ENCODE measurements around the gene OSMR. TPM values are rescaled to one million over a fixed set of nuclear protein-coding genes. Genes with fewer than 3 reads are reported as not detected.
"Not testable (repeated sequence)": the region's sequence is repeated elsewhere in the genome, so short reads cannot be mapped to it uniquely, and the experiment has no call there.

Gene OSMR
- total RNA-seq, 1 experiment from 2014 or later = 39.6 TPM

DNA sequence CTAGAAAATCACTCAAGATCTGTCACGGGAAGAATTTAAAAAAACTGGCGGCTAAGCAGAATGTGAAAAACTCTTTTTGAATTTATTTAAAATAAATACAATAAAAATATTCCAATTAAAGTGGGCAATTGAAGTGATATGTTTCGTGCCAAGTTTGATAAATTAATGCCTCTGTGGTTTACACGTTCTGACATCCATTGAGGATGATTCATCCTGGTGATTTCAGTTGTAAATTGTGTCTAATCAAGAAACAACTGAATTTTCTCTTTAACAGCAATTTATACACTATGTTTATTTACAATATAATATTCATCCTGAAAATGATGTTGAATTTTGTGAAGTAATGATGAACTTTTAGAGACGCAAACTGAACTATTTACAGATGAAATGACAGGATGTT, 21.0 kb upstream of the OSMR start:
- no peak for DNase-seq (ENCODE audit: low read depth, low spot score)
- in situ Hi-C loops (cut with HindIII; ENCODE audit: low pct_unique_long_range_greater_than_20kb, low sequenced_read_pairs) = no loop called here

DNA sequence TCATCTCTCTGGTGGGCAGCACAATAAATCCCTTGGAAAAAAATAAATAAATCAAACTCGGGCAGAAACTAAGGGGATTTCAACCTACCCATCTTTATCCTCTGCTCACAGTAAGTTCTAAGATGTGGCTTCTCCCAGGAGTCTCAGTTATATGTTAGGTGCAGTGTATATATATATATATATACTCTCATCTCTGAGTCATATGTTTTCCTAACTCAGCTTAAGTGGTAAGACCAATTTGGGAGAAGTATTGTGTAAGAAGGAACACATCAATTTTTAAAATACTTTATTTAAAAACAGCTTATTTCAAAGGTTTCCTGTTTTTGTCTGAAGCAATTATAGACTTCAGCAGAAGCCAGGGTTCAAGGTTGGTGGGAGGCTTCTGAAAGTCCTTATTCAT, 20.3 kb upstream of the OSMR start:
- DNase-seq (ENCODE audit: low read depth, low spot score) = no peak
- in situ Hi-C loops (cut with HindIII; ENCODE audit: low pct_unique_long_range_greater_than_20kb, low sequenced_read_pairs) = no loop called here

DNA sequence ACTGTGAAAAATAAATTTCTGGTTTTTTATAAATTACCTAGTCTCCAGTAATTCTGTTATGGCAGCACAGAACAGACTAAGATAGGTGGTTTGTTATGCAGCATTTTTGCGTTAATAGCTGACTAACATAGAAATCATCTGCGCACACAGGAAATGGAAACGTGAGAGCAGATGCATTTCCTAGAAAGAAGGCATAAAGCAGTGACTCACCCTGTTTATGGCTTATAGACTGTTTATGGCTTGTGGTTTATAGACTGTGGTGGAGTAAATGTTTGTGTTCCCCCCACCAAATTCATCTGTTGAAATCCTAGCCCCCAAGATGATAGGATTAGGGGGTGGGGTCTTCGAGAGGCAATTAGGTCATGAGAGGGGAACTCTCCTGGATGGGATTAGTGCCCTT, 18.3 kb upstream of the OSMR start:
- no peak for DNase-seq (ENCODE audit: low read depth, low spot score)

DNA sequence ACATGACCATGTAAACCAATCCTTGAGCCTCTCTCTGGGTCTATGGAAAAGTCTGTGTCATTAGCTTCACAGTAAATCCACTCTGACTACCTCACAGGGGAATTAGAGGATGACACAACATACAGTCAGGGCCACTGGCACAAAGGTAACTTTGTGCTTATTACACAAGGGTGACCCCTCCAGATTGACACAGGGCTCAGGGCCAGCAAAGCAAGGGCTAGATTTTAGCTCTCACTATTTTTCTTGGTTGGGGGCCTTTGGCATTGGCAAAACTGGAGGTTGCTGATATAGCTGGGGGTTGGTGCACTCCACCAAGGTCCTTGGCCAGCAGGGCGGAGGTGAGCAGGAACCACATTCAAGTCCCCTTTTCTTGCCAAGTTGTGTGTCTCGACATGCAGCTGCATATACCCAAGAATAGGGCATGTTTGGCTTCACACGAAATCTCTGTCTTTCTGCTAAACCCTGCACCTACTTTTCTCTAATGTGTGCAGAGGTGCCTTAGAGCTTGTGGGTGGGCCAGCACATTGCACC, 15.2 kb upstream of the OSMR start:
- in situ Hi-C loops (cut with HindIII; ENCODE audit: low pct_unique_long_range_greater_than_20kb, low sequenced_read_pairs) = no loop called here
- DNase-seq (ENCODE audit: low read depth, low spot score) = no peak

More for the DNA sequence above, 18.3 kb upstream of the OSMR start:
- in situ Hi-C loops (cut with HindIII; ENCODE audit: low pct_unique_long_range_greater_than_20kb, low sequenced_read_pairs) = no loop called here

DNA sequence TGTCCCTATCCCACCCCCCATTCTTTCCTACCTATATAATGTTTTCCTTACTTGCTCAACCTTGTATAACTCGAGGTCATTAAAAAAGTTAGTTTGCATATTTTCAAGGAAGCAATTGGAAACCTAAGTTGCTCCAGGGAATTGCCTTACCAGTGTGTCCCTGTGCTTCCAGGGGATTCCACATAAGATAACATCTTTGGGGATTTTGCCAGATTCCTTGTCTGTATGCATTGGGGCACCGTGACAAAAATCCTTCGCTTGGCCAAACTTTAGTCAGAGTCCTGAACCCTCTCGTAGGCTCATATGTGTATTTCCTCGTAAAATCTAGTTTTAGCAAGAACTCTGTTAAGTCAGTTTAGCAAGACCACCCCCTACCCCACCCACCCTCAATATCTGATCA, 14.7 kb upstream of the OSMR start:
- in situ Hi-C loops (cut with HindIII; ENCODE audit: low pct_unique_long_range_greater_than_20kb, low sequenced_read_pairs) = no loop called here
- DNase-seq (ENCODE audit: low read depth, low spot score) = no peak

DNA sequence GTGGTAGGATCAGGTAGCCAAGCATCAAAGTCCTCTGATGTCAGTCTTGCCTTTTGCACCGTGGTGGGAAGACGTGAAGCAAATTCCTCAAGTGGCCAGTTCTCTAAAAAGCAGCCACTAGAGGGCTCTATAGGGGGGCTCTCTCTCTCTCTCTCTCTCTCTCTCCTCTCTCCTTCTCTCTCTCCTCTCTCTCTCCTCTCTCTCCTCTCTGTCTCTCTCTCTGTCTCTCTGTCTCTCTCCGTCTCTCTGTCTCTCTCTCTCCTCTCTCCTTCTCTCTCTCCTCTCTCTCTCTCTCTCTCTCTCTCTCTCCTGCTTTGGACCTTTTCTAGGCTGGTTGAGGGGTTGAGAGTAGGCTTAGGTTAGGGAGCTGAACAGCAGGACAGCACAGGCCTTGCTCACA, 13.9 kb upstream of the OSMR start:
- peak; percentile 72 for DNase-seq (ENCODE audit: low read depth, low spot score)
- in situ Hi-C loops (cut with HindIII; ENCODE audit: low pct_unique_long_range_greater_than_20kb, low sequenced_read_pairs) = no loop called here

DNA sequence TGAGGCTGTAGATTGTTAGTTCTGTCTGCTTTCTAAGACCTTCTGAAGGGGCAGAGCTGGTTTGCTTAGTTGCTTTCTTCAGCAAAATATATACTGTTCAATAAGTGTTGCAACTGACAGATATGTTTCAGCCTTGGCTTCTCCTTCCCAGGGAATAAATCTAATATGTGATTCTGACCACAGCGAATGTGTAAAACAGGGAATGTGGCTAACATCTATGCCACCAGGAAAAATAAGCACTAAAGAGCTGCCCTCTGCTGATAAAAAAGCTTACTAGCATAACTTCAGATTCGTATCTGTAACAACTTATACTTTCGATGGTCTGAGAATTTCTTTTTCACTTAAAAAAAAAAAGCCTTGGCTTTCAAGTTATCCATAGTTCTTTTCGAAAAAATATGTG, 13.0 kb upstream of the OSMR start:
- no peak for DNase-seq (ENCODE audit: low read depth, low spot score)
- in situ Hi-C loops (cut with HindIII; ENCODE audit: low pct_unique_long_range_greater_than_20kb, low sequenced_read_pairs) = no loop called here

DNA sequence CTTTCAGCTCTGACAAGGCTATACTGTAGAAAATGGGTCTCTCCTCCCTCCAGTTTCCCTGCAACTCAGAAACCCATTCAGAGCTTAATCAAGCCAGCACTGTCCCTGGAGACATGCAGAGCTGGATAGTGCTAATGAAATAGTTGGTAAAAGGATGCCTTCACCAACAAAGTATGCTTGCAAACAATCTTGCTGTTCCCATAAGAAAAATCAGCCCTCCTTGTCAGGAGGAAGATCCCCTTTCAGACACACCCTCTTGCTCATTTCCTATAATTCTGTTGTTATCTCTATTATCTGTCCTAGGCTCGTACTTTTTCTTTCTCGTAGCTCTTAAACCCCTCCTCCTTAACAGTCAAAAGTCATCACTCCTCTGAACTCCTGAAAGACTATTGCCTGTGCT, 9.9 kb upstream of the OSMR start:
- no peak for DNase-seq (ENCODE audit: low read depth, low spot score)
- in situ Hi-C loops (cut with HindIII; ENCODE audit: low pct_unique_long_range_greater_than_20kb, low sequenced_read_pairs) = no loop called here

DNA sequence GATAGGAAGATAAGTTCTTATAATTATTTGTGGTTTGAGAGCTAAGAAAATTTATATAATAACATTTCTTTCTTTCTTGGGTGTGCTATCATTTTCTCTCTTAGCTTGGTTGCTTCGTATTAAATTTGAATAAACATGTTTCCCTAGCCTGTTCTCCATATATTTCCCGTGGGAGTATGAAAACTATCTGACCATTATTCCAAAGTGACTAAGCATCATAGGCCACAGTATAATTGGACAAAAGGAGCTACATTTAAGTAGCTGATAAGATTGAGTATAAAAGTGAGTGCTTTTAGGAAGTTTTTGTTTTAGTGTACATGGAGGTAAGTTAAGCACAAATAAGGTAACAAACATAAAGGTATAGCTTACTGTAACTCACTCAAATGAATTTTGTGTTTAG, 8.4 kb upstream of the OSMR start:
- in situ Hi-C loops (cut with HindIII; ENCODE audit: low pct_unique_long_range_greater_than_20kb, low sequenced_read_pairs) = no loop called here
- no peak for DNase-seq (ENCODE audit: low read depth, low spot score)

DNA sequence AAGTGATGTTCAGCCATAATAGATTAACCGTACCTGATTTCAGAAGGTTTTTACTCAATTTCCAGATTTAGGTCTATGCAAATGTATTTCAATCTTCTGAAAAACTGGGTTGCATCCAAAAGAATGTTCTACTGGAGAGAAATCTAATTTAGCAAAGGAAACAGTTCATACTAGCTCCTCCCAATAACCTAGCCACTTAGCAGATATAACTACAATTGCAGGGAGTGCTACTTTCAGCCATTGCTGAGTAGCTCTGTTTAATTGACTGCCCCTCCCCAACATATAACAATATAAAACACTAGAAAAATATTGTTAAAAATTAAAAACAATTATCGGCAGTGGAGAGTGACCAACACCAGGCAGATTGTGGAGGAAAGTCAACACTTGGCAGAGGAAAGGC, 7.9 kb upstream of the OSMR start:
- in situ Hi-C loops (cut with HindIII; ENCODE audit: low pct_unique_long_range_greater_than_20kb, low sequenced_read_pairs) = no loop called here
- no peak for DNase-seq (ENCODE audit: low read depth, low spot score)

DNA sequence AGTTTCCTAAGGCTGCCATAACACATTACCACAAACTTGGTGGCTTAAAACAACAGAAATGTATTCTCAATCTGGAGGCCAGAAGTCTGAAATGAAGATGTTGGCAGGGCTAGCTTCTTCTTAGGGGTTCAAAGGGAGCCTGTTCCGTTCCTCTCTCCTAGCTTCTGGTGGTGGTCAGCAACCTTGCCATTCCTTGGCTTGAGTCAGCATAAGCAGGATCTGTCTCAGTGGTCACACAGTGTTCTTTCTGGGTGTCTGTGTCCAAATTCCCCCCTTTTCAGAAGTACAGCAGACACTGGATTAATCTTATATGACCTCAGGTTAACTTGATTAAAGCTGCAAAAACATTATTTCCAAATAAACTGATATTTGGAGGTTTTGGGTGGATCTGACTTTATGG, 2.1 kb upstream of the OSMR start:
- DNase-seq (ENCODE audit: low read depth, low spot score) = no peak
- in situ Hi-C loops (cut with HindIII; ENCODE audit: low pct_unique_long_range_greater_than_20kb, low sequenced_read_pairs) = no loop called here

DNA sequence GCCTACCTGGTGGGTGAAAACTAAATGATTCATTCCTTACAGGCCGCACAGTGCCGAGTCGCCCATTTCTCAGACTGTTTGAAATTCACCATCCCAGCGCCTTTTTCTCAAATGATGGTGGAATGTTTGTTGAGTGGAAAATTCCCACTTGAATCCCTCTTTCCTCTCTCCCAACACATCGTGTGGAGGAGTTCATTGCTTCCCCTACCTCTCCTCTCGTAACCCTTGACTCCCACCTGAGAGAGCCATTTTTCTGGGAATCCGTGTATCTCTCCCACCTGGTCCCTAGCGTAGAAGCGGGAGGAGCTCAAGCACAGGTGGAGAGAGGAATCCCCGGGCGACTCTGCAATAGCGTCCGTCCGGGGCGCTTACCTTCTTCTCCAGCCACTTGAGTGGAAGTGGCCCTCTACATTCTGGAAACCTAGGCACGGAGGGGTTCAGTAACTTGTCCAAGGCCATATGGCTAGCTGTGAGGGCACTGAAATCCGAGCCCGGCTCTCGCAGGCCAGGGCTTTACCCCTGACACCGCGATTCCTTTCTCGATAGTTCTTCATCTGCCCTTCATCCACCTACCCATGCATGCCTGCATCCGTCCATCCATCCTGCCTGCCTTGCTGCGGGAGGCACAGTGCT, 683 bp downstream of the OSMR start:
- in situ Hi-C loops (cut with HindIII; ENCODE audit: low pct_unique_long_range_greater_than_20kb, low sequenced_read_pairs) = no loop called here
- DNase-seq (ENCODE audit: low read depth, low spot score) = no peak

DNA sequence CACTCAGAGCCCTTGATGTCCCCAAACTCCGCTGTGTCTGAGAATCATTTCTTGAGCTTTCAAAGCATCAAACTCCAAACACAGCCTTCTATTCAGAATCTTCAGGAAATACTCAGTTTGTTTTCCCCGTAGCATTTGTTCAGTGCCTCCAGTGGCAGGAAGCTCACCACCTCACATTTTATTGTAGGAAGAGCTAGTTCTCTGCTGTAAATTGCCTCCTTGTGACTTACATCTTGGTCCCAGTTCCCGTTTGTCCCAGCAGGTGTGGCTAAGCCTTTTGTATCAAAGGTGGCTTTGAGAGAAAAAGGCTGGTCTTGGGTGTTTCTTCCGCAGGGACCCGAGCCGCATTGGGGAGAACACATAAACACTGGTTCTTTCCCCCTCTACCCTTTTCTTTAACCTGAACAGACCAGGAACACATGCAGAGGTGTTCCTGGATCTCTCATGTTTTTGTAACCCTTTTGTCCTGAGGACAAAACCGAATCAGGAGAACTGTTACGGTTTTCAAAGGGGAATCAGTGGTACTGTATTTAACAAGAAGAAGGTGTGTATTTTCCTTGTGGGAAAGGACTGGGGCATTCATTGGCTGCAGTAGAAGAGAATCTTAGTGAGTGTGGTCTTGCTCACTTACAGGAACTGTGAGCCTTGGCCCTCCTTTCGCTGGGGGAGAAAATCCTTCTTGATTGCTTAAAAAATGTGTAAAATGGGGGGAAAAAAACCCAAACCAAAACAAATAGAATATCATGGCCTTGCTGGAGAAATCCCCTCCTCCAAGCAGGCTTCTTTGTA, 1.9 kb downstream of the OSMR start:
- in situ Hi-C loops (cut with HindIII; ENCODE audit: low pct_unique_long_range_greater_than_20kb, low sequenced_read_pairs) = no loop called here
- no peak for DNase-seq (ENCODE audit: low read depth, low spot score)

DNA sequence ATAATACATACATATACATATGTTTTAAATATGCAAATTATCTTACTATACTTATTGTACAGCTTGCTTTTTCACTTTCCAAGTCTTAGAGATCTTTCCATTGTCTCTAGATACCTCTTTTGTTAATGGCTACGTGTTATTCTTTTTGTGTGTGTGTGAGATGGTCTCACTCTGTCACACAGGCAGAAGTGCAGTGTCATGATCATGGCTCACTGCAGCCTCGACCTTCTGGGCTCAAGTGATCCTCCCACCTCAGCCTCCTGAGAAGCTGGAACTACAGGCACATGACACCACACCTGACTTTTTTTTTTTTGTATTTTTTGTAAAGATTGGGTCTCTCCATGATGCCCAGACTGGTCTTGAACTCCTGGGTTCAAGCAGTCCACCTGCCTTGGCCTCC, 2.8 kb downstream of the OSMR start:
- in situ Hi-C loops (cut with HindIII; ENCODE audit: low pct_unique_long_range_greater_than_20kb, low sequenced_read_pairs) = no loop called here
- DNase-seq (ENCODE audit: low read depth, low spot score) = no peak

DNA sequence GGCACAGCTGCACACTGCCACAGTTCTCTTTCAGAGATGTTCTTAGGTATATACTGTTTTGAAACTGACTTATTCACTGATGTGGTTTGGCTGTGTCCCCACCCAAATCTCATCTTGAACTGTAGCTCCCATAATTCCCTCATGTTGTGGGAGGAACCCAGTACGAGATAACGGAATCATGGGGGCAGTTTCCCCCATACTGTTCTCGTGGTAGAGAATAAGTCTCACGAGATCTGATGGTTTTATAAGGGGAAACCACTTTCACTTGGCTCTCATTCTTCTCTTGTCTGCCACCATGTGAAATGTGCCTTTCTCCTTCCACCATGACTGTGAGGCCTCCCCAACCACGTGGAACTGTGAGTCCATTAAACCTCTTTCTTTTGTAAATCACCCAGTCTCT, 5.8 kb downstream of the OSMR start:
- in situ Hi-C loops (cut with HindIII; ENCODE audit: low pct_unique_long_range_greater_than_20kb, low sequenced_read_pairs); DNase-seq (ENCODE audit: low read depth, low spot score): not testable (repeated sequence)

DNA sequence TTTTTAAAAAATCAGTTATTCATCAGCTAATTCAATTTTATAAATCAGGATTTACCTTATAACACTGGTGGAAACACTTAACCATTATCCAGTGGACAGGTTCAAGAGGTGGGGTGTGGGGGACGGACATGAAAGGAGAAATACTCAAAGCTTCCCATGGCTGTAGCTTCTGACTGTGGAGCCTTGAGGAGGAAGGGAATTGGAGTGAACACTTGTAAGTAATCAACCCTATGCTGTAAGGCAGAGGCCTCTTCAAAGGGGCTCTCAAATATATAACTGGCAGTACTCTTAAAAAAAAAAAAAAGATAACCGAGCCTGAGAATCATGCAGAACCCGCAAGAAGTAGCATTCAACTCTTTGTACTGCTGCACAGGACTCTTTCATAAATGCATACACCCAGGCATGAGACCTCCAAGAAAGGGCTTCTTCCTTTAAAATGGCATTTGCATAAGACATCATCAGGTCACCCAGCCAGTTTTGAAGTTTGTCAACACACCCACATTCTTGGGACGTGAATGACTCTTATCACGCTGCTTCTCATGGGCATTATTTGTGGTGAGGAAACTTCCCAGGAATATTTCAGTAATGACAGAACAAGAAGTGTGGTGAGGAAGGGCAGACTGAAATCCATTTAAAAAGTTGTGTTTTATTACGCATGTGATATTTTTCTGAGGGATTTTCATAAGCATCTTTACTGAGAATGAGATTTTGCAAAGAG, 8.1 kb downstream of the OSMR start:
- in situ Hi-C loops (cut with HindIII; ENCODE audit: low pct_unique_long_range_greater_than_20kb, low sequenced_read_pairs) = no loop called here
- no peak for DNase-seq (ENCODE audit: low read depth, low spot score)

DNA sequence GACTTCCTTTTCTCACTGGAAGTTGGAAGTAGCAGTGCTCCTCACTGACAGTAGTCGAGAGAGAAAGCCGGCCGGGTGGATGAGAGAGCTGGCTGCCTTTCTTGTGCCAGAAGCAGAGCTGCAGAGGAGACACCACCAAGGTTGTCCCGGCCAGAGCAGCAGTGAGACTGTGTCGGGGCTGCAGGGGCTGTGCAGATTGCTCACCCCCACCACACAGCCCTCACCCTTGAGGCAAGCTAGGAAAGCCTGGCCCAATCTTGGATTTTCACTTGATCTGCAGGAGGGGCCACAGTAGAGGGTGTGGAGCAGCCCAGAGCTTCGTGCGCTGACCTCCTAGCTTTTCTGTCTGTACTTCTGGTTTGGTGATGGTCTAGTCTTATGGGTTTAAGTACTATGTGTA, 9.1 kb downstream of the OSMR start:
- in situ Hi-C loops (cut with HindIII; ENCODE audit: low pct_unique_long_range_greater_than_20kb, low sequenced_read_pairs) = no loop called here
- DNase-seq (ENCODE audit: low read depth, low spot score) = no peak

DNA sequence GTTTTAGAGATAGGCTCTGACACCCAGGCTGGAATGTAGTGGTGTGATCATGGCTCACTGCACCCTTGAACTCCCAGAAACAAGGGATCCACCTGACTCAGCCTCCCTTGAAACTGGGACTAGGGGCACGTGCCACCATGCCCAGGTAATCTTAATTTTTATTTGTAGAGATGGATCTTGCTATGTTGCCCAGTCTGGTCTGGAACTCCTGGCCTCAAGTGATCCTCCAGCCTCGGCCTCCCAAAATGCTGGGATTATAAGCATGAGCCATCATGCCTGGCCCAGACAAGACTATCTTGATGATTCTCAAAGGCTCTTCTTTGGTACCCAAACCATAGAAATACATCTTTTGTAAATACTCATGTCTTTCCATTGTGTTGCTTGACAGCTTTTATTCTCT, 10.8 kb downstream of the OSMR start:
- DNase-seq (ENCODE audit: low read depth, low spot score) = no peak
- in situ Hi-C loops (cut with HindIII; ENCODE audit: low pct_unique_long_range_greater_than_20kb, low sequenced_read_pairs) = no loop called here

DNA sequence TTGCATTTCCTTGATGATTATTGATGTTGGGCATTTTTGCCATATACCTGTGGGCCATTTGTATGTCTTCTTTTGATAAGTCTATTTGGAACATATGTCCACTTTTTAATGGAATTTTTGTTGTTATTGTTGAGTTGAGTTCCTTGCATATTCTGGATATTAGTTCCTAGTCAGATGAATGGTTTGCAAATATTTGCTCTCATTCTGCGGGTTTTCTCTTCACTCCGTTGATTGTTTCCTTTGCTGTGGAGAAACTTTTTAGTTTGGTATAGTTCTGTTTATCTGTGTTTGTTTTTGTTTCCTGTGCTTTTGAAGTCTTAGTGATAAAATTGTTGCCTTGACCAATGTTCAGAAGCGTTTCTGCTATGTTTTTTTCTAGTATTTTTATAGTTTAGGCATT, 13.0 kb downstream of the OSMR start:
- DNase-seq (ENCODE audit: low read depth, low spot score) = no peak
- in situ Hi-C loops (cut with HindIII; ENCODE audit: low pct_unique_long_range_greater_than_20kb, low sequenced_read_pairs) = no loop called here

Data from SK-MEL-5 (cell line).